Chondrocyte (in vitro differentiated cells): ENCODE data around the gene LYG1. TPM values are rescaled to one million over a fixed set of nuclear protein-coding genes. Genes with fewer than 3 reads are reported as not detected.

ENCODE experiments used
- DNase-seq: peaks from one replicate; pipeline ENCODE4 v3.0.0; 2021; ENCODE audit warnings: mixed read lengths, low spot score
- H3K27ac Mint-ChIP-seq: one replicate; pipeline ENCODE4 v1.8.0; 2021; ENCODE audit warnings: mild to moderate bottlenecking, moderate library complexity, mixed read lengths; ENCODE audit not compliant: unreplicated experiment
- H3K27me3 Mint-ChIP-seq: 2 replicates; pipeline ENCODE4 v1.8.0; 2021; ENCODE audit warnings: low read depth, mixed read lengths
- H3K36me3 Mint-ChIP-seq: 2 replicates; pipeline ENCODE4 v1.8.0; 2021; ENCODE audit warnings: low read depth, mixed read lengths
- H3K4me1 Mint-ChIP-seq: 2 replicates; pipeline ENCODE4 v1.8.0; 2021; ENCODE audit warnings: low read depth, mild to moderate bottlenecking, mixed read lengths
- H3K4me3 Mint-ChIP-seq: one replicate; pipeline ENCODE4 v1.8.0; 2021; ENCODE audit warnings: mild to moderate bottlenecking, moderate library complexity, mixed read lengths; ENCODE audit not compliant: unreplicated experiment
- H3K9me3 Mint-ChIP-seq: 2 replicates; pipeline ENCODE4 v1.8.0; 2021; ENCODE audit warnings: low read depth, mixed read lengths
- total RNA-seq: library from RNA; stranded (reverse); gene quantifications from 3 replicates; pipeline ENCODE4 v1.2.1, GENCODE V29; 2021
- TF ChIP-seq, protein P1 (sequence below): fragments of 200-600 bp; sonication (generic); IDR thresholded peaks from 2 replicates; pipeline ENCODE4 v1.5.0; 2021; ENCODE audit warnings: antibody characterized with exemption, mild to moderate bottlenecking, moderate library complexity

LYG1 gene
- total RNA-seq, 1 donor from 2014 or later, result 0.57 TPM

- Mint-ChIP-seq H3K4me3 (no peak overlapping the region), H3K36me3 (no peaks in the 10 kb centered on the region), H3K27ac (no peak overlapping the region), H3K9me3 (no peaks in the 10 kb centered on the region), H3K27me3 (no peaks in the 10 kb centered on the region), H3K4me1 (no peaks in the 10 kb centered on the region)
- TF ChIP-seq, protein P1, sequence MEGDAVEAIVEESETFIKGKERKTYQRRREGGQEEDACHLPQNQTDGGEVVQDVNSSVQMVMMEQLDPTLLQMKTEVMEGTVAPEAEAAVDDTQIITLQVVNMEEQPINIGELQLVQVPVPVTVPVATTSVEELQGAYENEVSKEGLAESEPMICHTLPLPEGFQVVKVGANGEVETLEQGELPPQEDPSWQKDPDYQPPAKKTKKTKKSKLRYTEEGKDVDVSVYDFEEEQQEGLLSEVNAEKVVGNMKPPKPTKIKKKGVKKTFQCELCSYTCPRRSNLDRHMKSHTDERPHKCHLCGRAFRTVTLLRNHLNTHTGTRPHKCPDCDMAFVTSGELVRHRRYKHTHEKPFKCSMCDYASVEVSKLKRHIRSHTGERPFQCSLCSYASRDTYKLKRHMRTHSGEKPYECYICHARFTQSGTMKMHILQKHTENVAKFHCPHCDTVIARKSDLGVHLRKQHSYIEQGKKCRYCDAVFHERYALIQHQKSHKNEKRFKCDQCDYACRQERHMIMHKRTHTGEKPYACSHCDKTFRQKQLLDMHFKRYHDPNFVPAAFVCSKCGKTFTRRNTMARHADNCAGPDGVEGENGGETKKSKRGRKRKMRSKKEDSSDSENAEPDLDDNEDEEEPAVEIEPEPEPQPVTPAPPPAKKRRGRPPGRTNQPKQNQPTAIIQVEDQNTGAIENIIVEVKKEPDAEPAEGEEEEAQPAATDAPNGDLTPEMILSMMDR, result no peak
- no peak for DNase-seq
Measured at GRCh38 chr2:99242151-99242550, 58.8 kb downstream of the LYG1 start.

DNA sequence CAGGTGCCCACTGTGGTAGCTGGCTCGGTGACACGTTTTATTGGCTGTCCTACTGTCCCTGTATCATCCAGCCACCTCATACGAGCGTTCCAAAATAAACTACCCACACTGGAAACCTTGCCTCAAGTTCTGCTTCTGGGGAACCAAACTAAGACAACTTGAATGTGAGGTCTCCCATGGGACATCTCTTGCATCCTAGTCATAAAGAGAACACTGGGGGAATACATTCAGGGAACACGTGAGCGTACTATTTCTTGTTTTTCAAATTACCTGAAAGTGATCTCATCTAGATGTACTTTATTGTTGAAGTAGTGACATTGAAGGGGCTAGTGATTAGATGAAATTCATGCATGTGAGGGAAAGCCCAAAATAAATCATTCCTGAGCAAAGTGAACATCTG lies 60.6 kb downstream of the LYG1 start:
- Mint-ChIP-seq H3K27ac (no peak overlapping the region), H3K27me3 (no peaks in the 10 kb centered on the region), H3K36me3 (no peaks in the 10 kb centered on the region), H3K9me3 (no peaks in the 10 kb centered on the region), H3K4me1 (no peaks in the 10 kb centered on the region), H3K4me3 (no peak overlapping the region)
- TF ChIP-seq, protein P1, result no peak
- no peak for DNase-seq

DNA sequence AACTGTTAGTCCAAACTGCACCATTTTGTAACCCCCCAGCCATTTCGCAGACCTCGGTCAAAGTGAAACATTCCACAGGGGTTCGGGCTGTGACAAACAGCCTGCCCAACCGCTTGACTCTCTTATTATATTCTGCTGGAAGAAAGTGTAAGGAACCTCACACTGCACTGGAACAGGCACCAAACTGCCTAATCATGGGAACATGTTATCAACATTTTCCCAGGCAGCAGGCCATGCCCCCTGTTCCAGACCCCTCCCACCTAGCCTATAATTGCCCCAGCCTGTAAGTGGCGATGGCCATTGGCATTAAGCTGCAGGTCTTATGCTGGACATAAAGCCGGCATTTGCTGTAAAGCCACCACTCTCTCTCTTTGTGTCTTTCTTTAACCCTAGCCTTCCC lies 62.4 kb downstream of the LYG1 start:
- peaks cover 5% of the 10 kb centered on the region for H3K9me3 Mint-ChIP-seq
- no peak overlapping the region for H3K4me3 Mint-ChIP-seq
- TF ChIP-seq, protein P1, result no peak
- no peaks in the 10 kb centered on the region for H3K27me3 Mint-ChIP-seq
- no peaks in the 10 kb centered on the region for H3K4me1 Mint-ChIP-seq
- no peak for DNase-seq
- H3K27ac Mint-ChIP-seq, result no peak overlapping the region
- H3K36me3 Mint-ChIP-seq, result peaks cover 2% of the 10 kb centered on the region

Other genes starting within 250 kb of the LYG1 start
- gene C2orf15, start 159.5 kb downstream of the LYG1 start, total RNA-seq, result 0.17 to 0.26 TPM in 2 of 3 replicates, not detected in the other
- 2.3 to 4.0 TPM (median 3.3 TPM) in 3 replicates for gene TSGA10, start 146.3 kb downstream of the LYG1 start, total RNA-seq
- 3.4 to 4.0 TPM (median 3.6 TPM) in 3 replicates for gene LIPT1, start 146.2 kb downstream of the LYG1 start, total RNA-seq
- 18.0 to 20.3 TPM (median 19.6 TPM) in 3 replicates for gene MITD1, start 120.1 kb downstream of the LYG1 start, total RNA-seq
- gene MRPL30, start 120.0 kb downstream of the LYG1 start, total RNA-seq, result 20.7 to 22.3 TPM (median 21.5 TPM) in 3 replicates
- gene LYG2, start 45.5 kb downstream of the LYG1 start, total RNA-seq, result not detected in 3 replicates
- gene TXNDC9, start 35.1 kb upstream of the LYG1 start, total RNA-seq, result 28.4 to 33.0 TPM (median 32.0 TPM) in 3 replicates
- 34.5 to 46.3 TPM (median 35.2 TPM) in 3 replicates for gene EIF5B, start 36.2 kb upstream of the LYG1 start, total RNA-seq
- gene REV1, start 188.8 kb upstream of the LYG1 start, total RNA-seq, result 24.4 to 32.8 TPM (median 25.0 TPM) in 3 replicates